GM19193 (cell line): ENCODE results near the gene SRCIN1.

Source experiments
- POLR2A ChIP-seq: IDR thresholded peaks from 4 replicates; pipeline ENCODE4 v1.6.1; 2011; ENCODE audit not compliant: insufficient read depth, insufficient read length; ENCODE audit errors: extremely low read depth

The SRCIN1 gene

DNA sequence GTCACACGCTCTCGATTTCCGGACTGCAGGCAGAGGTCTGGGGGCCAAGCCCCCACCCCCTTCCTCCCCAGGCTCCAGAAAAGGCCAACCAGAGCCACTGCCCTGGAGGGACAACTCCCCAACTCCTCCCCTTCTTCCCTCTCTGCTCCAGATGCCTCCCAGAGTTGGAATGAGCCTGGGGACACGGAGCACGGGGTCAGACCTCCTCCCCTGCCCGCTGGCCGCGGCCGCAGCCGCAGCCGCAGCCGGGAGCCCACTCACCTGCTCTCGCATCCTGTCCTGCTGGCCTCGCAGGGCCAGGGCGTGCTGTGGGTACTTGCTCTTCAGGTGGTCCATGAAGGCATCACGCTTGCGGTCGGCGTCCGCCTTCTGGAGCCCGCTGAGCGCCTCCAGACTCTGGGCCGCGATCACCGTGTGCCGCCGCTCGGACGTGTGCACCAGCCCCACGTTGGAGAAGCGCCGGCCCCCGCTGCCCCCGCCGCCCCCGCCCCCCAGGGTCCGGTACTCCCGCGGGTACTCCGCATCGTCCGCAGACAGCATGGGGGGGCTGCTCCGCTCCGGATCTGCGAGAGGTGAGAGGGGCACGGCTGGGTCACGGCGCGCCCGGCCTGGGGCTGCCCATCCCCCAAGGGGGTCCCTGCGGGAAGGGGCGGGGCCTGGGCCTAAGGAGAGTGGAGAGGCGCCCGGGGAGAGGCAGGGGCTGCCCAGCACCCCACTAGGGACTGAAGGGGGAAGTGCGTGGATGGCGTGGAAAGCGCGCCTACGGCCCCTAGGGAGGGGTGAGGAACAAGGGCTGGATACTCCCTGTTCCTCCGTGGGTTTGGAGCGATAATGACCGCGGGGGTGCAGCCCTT, 27.3 kb downstream of the SRCIN1 start:
- TF ChIP-seq POLR2A, result no peak

DNA sequence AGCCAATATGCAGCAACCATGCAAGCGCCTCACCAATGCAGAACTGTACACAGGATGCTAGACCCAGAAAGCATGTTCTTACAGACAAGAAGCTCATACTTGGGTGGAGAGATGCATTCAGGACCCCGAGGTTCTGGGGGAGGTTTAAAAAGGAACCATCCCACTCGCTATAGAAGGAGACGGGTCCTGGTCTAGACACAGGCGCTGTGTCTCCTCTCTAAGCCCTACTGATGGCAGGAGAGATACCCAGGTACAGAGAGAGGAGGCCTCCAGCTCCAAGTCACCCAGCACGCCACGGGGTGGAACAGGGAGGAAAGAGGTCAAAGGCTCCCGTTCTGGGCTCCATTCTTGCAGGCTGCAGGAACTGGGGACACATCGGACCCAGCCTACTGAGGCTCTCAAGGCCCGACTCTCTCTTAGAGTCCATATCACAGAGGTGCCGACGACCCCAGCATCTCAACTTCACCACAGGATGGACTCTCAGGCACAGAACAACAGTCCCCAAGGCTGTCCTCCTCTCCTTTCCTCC, 28.0 kb downstream of the SRCIN1 start:
- no peak for TF ChIP-seq POLR2A

DNA sequence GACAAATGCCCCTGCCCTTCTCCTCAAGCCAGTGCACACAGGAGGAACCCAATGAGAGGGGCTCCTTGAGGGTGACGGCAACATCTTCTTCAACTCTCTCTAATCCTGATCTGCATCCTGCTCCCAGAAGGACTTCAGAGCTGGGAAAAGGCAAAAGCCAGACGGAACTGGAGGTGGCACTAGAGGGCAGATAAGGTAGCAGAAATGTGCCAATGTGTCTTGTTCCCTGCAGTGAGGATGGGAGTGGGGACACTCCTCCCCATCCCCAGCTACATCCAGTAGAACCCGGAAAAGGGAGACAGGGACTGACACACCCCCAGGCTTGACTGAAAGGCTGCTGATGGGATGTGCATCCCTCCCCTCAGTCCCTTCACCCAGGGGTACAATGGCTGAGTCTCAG, 28.5 kb downstream of the SRCIN1 start:
- no peak for TF ChIP-seq POLR2A

DNA sequence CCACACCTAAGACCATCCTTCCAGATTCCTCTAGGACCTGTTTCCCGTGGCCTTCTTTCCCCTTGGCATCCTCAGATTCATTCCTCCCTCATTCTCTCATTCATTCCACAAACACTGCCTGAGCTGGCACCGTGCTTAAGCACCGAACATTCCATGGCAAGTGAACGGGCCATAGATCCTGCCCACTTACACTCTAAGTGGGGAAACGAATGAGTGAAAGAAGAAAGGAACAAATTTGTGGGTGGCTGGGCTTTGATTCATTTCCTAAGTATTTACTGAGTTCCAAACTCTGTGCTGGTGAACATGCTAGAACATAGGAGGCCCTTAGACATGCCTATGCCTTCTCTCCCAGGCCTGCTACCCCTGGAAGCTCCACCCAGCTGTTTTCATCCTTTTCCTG, 30.0 kb downstream of the SRCIN1 start:
- TF ChIP-seq POLR2A, result no peak

DNA sequence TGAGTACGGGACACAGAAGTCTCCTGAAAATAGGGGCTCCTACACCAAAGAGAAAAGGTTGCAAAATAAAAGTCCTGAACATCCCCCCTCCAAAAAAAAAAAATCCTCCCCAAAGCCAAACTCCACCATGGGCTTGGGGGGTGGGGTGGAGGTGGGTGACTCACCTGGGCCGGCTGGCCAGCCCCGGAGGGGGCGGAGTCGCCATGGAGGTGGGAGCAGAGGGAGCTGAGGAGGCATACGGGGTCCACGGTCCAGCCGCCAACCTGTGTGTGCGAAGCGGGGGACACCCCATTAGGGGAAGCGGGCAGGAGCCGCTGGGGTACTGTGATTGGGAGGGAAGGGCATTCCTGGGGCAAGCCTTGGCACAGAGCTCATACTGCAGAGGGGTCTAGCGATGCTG, 31.0 kb downstream of the SRCIN1 start:
- TF ChIP-seq POLR2A, result no peak

DNA sequence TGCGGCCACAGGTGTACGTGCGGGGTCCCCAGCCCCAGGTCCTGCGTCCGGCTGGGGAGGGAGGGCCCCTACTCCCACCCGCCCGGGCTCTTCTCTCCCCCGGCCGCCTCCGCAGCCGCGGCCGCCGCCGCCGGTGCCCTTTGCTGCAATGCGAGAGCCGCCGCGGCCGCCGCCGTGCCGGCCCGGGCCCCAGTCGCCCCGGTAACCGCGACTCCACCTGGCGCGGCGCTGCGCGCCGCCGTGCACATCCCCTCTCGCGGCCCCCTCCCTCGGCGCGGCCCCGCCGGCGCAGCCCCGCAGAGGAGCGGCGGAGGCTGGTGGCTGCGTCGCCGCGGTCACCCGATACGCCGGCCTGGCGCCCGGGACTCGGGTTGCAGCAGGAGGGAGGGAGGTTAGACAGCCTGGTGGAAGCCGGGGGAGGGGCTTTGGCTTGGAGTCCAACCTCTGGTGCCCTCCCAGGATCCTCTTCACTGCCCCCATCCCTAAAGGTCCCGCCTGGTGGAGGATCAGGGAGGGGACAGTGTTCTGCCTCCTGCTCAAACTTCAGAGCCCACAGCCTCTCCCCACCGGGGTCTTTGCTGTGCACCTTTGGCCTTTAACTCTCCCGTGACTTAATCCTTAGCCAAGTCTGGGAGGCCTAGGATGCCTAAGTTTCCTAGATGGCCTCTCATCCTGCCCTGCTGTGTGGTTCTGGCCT, 32.9 kb downstream of the SRCIN1 start:
- TF ChIP-seq POLR2A, result no peak

DNA sequence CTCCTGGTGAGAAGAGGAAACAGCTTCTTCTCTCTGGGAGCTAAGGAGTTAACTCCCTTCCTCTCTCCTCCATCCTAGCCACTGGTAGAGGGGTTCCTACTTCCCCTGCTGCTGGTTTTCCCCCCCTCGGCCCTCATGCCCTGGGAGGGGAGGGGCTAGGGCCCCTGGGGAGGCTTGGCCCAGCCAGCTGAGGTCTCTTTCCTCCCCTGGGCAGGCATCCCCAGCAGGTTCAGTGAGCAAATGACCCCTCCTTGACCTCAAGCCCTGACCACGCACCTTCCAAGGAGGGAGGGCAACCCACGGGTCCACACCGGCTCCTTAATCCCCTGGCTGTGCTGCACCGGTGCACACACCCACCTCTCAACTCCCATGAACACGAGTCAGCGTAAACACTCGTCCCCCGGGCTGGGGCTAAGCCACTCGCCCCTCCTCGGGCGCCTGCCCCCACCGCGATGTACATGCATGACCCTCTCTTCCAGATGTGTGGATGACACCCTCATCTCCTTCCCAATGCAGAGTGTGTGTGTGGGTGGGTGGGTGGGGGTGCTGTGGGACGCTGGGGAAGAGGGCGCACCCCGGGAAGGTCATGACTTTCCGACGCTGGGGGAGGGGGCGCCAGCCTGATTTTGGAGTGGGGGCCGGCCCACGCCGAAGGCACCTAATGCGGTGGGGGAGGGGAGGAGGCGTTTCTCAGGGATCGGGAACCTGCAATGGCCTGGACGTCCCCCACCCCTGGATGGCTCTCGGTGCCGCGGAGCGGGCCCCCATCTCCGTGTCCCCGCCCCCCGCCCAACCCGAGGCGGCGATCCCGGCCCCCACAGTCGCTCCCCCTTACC, 33.7 kb downstream of the SRCIN1 start:
- no peak for TF ChIP-seq POLR2A

DNA sequence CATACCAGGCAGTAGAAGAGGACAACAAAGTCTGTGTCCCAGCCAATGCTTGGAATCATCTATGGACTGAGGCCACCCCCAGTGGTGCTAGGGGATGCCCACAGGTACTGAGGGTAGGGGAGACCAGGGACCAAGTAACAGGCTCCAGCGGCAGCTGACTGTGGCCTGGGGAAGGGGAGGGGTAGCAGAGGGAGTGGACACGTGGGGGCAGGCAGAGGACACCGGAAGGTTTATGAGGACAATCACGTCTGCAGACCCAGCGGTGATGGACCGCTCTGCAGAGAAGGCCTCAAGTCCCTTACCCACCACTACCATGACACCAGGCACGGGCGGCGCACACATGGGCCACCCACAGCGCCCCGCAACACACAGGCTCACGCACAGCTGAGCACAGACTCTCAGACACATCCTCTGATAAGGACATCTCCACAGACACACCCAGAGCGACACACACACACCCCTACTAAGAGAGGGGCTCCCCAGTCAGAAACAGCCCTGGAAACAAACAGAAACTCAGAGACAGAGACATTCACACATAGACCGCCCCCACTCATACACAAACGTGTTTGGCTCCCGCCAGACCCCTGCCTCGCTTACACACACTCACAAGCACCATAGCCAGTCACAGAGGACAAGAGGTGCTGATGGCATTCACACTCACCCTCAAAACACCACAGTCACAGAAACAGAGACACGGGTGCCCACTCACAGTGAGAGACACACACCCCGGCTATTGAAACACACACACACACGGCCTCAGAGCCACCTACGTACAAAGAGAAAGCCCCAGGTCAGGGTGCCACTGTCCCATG, 35.8 kb downstream of the SRCIN1 start:
- TF ChIP-seq POLR2A, result no peak

DNA sequence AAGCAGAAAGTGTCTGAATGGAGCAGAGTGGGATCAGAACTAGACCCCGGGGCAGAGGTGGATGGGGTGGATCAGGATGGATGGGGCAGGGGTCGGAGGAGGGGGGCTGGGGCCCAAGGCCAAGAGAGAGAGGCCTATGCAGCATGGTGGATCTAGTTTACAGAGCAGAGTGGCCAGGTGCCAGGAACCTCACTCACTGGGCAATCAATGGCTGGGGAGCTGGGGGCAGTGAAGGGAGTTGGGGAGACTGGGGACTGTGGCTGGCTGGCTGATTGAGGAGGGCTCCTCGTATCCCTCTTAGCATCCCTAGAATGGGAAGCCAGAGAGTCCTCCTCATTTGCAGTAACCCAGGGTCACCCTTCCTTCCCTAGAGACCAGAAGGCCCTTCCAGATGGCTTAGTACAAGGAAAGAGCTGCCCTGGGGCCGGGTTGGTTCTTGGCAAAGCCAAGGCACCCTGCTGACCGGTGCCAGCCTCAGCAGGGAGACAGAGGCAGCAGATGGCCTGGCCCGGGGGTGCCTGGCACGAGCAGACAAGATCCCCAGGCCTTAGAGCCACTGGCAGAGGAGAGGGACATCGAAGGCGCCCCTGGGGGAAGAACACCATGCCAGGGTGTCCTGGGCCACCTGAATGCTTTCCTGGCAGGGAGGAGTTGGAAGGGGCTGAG, 36.8 kb downstream of the SRCIN1 start:
- no peak for TF ChIP-seq POLR2A

DNA sequence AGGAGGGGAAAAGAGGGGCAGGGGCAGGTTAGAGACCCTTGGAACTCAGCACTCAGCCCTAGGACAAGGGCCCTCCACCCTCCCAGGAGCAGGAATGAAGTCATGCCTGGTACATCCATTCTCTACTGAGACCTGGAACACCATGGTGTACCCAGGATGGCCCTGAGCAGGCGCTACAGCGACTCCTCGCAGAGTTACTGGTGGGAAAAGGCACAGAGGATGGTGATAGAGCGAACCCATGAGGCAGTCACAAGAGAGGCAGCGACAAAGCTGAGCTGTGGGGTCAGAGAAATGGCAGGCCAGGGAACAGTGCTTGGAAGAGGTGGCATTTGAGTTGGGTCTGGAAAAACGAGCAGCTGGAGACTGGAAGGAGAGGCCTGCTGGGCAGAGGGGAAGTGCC, 37.5 kb downstream of the SRCIN1 start:
- no peak for TF ChIP-seq POLR2A

DNA sequence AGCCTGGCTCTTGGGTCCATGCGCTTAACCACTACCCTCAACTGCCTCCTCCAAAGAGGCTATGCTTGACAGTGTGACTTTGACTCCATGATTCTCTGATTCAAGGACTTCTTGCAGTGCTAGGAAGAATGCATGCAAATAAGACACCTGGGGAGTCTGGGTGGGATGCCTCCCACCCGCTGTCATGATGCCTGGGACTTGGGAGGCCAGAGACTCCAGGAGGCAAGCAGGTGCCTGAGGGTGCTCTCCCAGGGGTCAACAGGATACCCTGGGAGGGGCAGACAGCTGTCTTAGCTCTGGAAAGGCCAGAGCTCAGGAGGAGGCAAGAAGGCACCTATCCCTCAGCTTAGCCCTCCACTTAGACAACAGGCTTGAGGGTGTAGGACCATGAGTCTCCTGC, 38.4 kb downstream of the SRCIN1 start:
- no peak for TF ChIP-seq POLR2A

DNA sequence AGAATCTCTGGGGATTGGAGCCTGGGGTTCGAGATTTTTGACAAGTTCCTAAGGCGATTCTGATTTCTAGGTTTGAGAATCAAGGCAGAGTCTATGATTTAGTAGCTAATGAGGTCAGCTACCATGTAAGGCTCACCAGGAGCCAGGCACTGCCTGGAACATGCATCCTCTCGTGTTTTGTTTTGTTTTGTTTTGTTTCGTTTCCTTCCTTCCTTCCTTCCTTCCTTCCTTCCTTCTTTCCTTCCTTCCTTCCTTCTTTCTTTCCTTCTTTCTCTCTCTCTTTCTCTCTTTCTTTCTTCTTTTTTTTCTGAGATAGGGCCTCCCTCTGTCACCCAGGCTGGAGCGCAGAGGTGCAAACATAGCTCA, 39.1 kb downstream of the SRCIN1 start:
- no peak for TF ChIP-seq POLR2A

DNA sequence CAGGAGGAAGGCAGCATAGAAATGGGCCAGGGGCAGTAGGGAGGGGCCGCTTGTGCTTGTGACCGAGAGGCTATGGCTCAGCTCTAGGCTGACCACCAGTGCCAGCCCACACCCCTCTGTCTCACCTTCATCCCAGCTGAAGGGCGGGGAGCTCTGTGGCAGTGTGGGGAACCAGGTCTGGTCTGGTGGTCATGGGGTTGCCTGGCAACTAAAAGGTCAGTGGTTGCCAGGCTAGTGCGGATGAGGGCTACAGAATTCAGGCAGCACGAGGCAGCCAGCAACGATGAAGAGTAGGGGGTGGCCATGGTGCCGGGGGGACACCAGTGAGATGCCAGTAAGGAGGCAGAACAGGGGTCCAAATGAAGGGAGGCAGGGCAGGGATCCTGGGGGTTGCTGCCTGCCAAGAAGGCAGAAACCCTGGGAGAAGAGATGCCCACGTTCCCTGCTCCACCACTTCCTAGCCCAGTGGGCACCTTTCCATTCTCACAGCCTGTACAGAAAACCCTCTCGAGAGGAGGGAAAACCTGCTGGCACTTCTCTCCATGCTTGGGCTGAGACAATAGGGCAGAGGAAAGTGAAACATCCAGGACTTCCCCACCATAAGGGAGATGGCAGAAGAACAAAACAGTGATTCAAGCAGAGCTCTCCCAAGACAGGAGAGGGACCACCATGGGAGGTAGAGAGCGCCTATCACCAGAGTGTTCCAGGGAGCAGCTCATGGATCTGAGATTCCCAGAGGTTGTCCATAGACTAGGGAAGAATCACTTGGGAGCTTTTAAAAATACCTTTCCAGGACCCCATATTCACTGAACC, 39.7 kb downstream of the SRCIN1 start:
- no peak for TF ChIP-seq POLR2A

DNA sequence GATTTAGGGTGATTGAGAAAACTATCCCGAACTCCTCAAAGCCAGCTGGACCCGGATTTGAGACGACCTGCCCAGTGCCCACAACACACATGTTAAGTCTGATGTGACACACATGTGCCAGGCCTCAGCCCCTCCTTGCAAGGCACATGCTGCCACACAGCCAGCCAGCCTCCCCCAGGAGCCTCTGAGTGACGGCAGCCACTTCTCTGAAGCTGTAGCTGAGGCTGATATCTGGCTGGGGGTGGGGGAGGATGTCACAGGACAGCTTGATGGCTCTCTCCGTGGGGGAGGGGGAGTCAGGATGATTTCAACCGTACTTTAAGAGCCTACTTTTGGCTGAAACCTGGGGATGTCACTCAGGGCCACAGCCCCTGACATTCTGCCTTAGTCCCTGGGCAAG, 40.9 kb downstream of the SRCIN1 start:
- TF ChIP-seq POLR2A, result no peak
